HT-29 (cell line): ENCODE data around the gene IGSF9. TPM values are rescaled to one million over a fixed set of nuclear protein-coding genes. Genes with fewer than 3 reads are reported as not detected.
"Not testable (repeated sequence)": the region's sequence is repeated elsewhere in the genome, so short reads cannot be mapped to it uniquely, and the experiment has no call there.

Source experiments
- DNase-seq: peaks from one replicate; pipeline ENCODE4 v3.0.0-alpha.2; 2015; ENCODE audit warnings: low spot score
- total RNA-seq: library from RNA; depleted of rRNA; stranded (reverse); fragments of >200 nt; shearing (Covaris generic); gene quantifications from 2 replicates; pipeline ENCODE4 v1.2.3, GENCODE V29; 2014

The IGSF9 gene
- total RNA-seq, 1 experiment from 2014 or later, result 6.5 TPM

- DNase-seq, result no peak
These were observed 44.6 kb downstream of the IGSF9 start for GRCh38 chr1:159900755-159901360.

GRCh38 chr1:159900086-159900680, 45.2 kb downstream of the IGSF9 start, which contains the start of gene CFAP45:
Gene CFAP45 (minus strand): TSS chr1:159900165. CDS start chr1:159900098, 67 bp downstream.
- DNase-seq, result peak; percentile 96

GRCh38 chr1:159899634-159900033, 45.8 kb downstream of the IGSF9 start:
- not testable (repeated sequence) for DNase-seq

- DNase-seq, result no peak
These were observed 46.9 kb downstream of the IGSF9 start for GRCh38 chr1:159898527-159898926.

- no peak for DNase-seq
These were observed 47.5 kb downstream of the IGSF9 start for GRCh38 chr1:159897962-159898361.

- DNase-seq, result no peak
These were observed 48.9 kb downstream of the IGSF9 start for GRCh38 chr1:159896546-159896930.

GRCh38 chr1:159895836-159896545, 49.4 kb downstream of the IGSF9 start:
- DNase-seq, result no peak

- no peak for DNase-seq
These were observed 50.1 kb downstream of the IGSF9 start for GRCh38 chr1:159895286-159895685.

GRCh38 chr1:159892944-159893343, 52.5 kb downstream of the IGSF9 start:
- peak; percentile 46 for DNase-seq

GRCh38 chr1:159891275-159892157, 53.9 kb downstream of the IGSF9 start:
- peak; percentile 96 for DNase-seq

GRCh38 chr1:159890390-159890789, 55.0 kb downstream of the IGSF9 start:
- DNase-seq, result no peak

GRCh38 chr1:159889821-159890252, 55.6 kb downstream of the IGSF9 start:
- DNase-seq, result peak; percentile 62

- DNase-seq, result no peak
These were observed 56.2 kb downstream of the IGSF9 start for GRCh38 chr1:159889202-159889601.

- no peak for DNase-seq
These were observed 61.1 kb downstream of the IGSF9 start for GRCh38 chr1:159884296-159884695.

- DNase-seq, result no peak
These were observed 62.3 kb downstream of the IGSF9 start for GRCh38 chr1:159883134-159883533.

GRCh38 chr1:159882527-159882862, 62.9 kb downstream of the IGSF9 start:
- peak; percentile 41 for DNase-seq

GRCh38 chr1:159881622-159882526, 63.5 kb downstream of the IGSF9 start:
- peak; percentile 99 for DNase-seq

GRCh38 chr1:159880430-159880829, 65.0 kb downstream of the IGSF9 start:
- no peak for DNase-seq

GRCh38 chr1:159879977-159880376, 65.4 kb downstream of the IGSF9 start:
- no peak for DNase-seq

- no peak for DNase-seq
These were observed 66.3 kb downstream of the IGSF9 start for GRCh38 chr1:159879136-159879535.
